Gastroesophageal sphincter (tissue), 3 donors: ENCODE data around the gene CAMSAP1.

Source experiments
- EP300 ChIP-seq: sonication (generic); formaldehyde crosslinking; IDR thresholded peaks from one replicate; pipeline ENCODE4 v1.6.1; 2017; ENCODE audit warnings: antibody characterized with exemption, mild to moderate bottlenecking
- POLR2AphosphoS5 ChIP-seq: sonication (generic); formaldehyde crosslinking; IDR thresholded peaks from one replicate; pipeline ENCODE4 v1.6.1; 2017; ENCODE audit warnings: antibody characterized with exemption
- TF ChIP-seq, protein P1 (sequence below), 4 experiments: fragments of 200-600 bp in 2 of 4; fragments of 450-650 bp in 2 of 4; sonication (generic) in 1 of 4; IDR thresholded peaks; one replicate each; pipeline ENCODE4 v1.5.1; 2017 to 2019; ENCODE audit warnings: antibody characterized with exemption in 4 of 4, mild to moderate bottlenecking in 2 of 4, moderate library complexity in 2 of 4

DNA sequence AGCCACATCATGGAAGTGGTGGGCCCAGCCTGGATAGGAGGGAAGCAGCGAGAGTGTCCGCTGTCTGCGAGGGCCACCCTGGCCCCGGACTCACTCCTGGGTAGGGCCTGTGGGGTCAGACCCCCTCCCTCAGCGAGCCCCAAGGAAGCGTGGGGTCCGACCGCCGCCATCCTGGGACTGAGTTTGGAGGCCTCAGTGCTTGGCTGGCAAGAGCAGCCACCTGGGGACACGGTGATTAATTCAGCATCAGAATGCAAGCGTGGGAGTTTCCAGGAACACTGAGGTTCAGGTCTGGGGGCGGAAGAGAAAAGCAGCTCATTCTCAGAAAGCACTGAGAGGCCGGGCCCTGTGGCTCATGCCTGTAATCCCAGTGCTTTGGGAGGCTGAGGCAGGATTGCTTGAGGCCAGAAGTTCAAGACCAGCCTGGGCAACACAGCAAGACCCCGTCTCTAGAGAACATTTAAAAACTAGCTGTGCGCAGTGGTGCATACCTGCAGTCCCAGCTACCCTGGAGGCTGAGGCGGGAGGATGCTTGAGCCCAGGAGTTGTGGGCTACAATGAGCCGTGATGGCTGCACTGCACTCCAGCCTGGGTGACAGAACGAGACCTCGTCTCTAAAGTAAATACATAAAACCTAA lies 18.3 kb upstream of the CAMSAP1 start:
- TF ChIP-seq, protein P1, sequence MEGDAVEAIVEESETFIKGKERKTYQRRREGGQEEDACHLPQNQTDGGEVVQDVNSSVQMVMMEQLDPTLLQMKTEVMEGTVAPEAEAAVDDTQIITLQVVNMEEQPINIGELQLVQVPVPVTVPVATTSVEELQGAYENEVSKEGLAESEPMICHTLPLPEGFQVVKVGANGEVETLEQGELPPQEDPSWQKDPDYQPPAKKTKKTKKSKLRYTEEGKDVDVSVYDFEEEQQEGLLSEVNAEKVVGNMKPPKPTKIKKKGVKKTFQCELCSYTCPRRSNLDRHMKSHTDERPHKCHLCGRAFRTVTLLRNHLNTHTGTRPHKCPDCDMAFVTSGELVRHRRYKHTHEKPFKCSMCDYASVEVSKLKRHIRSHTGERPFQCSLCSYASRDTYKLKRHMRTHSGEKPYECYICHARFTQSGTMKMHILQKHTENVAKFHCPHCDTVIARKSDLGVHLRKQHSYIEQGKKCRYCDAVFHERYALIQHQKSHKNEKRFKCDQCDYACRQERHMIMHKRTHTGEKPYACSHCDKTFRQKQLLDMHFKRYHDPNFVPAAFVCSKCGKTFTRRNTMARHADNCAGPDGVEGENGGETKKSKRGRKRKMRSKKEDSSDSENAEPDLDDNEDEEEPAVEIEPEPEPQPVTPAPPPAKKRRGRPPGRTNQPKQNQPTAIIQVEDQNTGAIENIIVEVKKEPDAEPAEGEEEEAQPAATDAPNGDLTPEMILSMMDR (IDR thresholded peaks at IDR 0.05) = no peak
- TF ChIP-seq EP300 = no peak
- TF ChIP-seq POLR2AphosphoS5 = no peak
